Posterior vena cava (tissue), 2 donors: ENCODE data around the gene PSG11. TPM values are rescaled to one million over a fixed set of nuclear protein-coding genes. Genes with fewer than 3 reads are reported as not detected.
"Not testable (repeated sequence)": the region's sequence is repeated elsewhere in the genome, so short reads cannot be mapped to it uniquely, and the experiment has no call there.

Experiments used
- DNase-seq: peaks from one replicate; pipeline ENCODE4 v3.0.0-alpha.2; 2020; ENCODE audit warnings: low spot score
- intact Hi-C, 2 donors: fragments of 100-400 bp; cut with DNase I; formaldehyde crosslinking; loops; one replicate each; pipeline versions ENCODE4 v1.14.1 to v1.14.2; 2022 to 2023
- total RNA-seq, 2 donors: library from RNA; stranded (reverse); fragmentation: NEBNext Ultra II Directional; extraction: Animal tissue kit (Norgen Biotek cat#: 25700); gene quantifications; one replicate each; pipeline ENCODE4 v1.2.1, GENCODE V29; 2021
- donor health status: DM: yes; HTN: yes; CAD: no.
- donor health status: DM: yes; HTN: yes; CAD: no.

The PSG11 gene
- total RNA-seq, 2 donors from 2014 or later = not detected

DNA sequence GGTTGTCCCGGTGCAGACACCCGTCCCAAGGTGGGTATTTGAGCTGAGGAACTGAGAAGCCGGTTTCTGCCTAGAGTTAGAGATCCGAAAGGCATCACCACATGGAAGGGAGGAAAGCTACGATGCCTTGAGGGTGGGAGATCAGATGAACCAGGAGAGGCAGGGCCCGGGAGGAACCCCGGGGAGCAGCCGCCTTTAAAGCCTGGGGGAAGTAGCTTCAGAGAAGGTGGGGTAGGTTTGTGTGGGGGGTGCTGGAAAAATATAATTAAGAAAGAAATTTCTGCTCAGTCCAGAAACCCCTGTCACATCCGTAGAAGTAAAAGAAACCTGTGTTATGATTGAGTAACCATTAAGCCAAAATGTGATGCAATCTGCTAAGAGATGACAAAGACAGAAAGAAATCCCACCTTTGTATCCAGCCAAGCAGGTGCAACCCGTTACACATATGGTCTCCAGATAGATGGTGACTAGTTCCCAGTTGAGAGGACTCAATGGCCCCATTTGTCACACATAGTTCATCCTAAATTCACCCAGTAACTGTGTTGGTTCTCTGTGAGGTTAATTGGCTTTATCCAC is 34.2 kb downstream of the PSG11 start:
- intact Hi-C loops = not testable (repeated sequence)

DNA sequence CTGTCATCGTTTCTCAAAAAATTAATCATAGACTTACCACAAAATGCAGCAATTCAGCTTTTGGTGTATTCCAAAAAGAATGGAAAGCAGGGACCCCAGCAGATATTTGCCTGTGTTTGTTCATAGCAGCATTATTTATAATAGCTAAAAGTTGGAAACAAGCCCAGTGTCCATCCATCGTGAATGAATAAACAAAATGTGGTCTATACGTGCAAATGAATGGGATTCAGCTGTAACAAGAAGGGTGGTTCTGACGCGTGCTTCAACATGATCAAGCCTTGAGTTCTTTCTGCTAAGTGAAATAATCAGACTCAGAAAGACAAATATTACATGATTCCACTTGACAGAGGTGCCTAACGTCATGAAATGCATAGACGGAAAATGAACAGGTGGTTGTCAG is 36.4 kb downstream of the PSG11 start:
- intact Hi-C loops = no loop called here

More for the DNA sequence above, 34.2 kb downstream of the PSG11 start:
- not testable (repeated sequence) for DNase-seq

DNA sequence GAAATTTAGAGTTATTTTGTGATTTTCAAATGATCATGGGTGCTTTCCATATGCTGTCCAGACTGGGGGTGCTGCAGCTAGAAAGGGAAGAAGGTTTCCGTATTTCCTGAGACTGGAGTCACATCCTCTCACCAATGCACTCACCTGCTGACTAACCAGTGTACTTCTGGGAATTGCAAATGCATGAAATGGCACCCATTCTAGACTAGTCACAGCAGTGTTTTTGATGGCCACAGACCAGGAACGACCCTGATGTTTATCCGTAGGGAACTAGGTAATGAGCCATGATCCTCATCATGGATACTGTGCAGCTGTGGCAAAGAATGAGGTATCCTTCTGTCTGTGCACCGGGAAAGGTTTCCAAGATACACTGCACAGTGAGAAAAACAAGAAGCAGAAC is 37.1 kb downstream of the PSG11 start:
- intact Hi-C loops, DNase-seq: not testable (repeated sequence)

More for the DNA sequence above, 36.4 kb downstream of the PSG11 start:
- DNase-seq = no peak

DNA sequence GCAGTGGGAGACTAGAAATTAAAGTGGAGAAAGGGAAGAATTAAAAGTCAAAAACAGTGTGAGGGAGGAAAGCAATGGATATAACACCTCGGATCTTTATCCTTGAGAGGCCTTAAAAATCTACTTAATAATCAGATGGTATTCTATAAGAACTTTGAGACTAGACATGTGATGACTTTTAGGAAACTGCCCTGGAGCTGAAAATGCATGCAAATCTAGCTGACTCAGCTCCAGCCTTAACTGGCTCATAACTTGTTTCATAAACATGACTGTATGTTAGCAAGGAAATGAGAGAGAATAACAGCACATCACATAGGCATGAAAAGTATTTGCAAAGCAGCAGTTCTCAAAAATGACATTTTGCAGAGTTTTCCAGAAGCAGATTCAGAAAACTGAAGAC is 38.1 kb downstream of the PSG11 start:
- intact Hi-C loops = not testable (repeated sequence)

DNA sequence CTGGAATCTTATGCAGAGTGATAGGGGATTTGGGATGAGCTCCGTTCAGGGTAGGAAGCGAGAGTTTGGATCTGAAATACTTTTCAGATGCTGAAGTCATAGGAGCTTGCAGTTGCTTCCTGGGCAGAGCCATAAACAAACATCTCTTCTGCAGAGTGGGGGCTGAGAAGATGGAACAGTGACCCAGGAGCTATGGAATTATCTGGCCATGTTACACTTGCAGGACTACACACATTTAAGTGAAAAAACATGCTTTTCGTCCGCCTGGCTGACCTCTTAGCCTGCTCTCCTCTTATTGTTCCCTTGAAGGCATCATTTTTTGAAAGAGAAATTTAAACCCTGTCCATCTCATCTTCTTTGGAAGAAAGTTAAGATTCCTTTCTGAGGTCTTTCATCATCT is 40.7 kb downstream of the PSG11 start:
- intact Hi-C loops = no loop called here
- DNase-seq = no peak

More for the DNA sequence above, 38.1 kb downstream of the PSG11 start:
- not testable (repeated sequence) for DNase-seq

DNA sequence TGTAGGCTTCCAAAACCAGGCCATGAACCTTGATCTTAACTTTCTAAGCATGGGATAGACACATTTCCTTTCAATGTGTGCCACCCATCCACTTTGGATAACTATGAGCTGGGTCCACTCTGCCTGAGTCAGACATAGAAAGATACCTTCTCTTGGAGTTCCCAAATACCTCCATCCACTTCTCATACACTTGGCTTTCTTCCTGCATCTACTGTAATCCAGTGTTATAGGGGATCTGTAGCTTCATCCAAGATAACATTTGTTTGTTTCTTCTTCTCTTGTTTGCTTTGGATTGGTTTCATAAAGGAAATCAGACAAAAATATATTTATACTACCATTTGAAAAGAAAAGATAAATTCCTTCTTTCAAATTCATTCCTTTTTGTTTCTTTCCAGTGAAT is 44.2 kb downstream of the PSG11 start:
- DNase-seq, intact Hi-C loops: not testable (repeated sequence)

DNA sequence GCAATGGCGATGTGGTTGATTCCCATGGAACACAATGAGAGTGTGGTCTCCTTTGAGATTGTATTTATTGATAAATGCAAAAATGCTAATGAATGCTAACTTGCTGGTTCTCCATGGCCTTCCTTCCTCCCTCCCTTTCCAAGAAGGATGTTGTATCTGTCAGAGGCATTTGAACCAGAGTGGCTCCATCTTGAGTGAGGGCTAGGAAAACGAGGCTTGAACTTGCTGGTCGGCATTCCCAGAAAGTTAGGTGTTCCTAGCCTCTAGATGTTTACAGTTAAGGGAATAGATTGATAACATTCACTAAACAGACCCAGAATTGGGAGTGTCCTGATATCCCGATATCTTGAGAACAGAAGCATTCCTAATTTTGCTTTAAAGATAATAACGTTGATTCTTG is 54.8 kb downstream of the PSG11 start:
- DNase-seq, intact Hi-C loops: not testable (repeated sequence)

DNA sequence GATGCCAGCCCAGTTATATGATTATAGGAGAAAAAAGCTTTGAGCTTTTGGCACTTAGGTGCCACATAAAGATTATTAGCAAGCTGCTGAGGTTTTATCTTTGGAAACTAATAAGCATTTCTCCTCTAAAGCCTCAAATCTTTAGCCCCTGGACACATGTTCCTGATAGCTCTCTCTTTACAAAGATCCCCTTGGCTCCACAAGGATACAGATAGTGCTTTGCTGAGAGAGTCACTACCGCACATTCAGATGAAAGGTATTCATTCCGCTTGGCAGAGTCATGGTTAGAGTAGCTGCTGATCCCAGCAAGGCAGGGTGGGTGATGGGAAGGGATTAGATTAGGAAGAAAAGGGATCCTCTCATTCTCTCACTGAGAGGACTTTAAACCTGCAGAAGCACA is 61.1 kb downstream of the PSG11 start:
- DNase-seq = no peak
- intact Hi-C loops = no loop called here

DNA sequence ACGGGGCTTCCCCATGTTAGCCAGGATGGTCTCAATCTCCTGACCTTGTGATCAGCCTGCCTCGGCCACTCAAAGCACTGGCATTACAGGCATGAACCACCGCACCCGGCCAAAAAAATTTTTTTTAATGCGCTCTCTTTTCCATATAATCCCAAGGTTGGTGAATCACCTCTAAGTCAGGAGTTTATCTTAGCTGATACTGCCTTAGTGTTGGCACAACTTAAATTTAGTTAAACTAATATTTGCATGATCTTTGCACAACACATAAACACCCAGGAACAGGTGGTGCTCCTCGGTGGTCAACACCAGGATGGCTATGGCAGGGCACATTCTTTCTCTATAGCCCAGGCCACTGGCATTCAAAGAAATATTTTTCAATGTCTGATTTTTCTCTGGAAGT is 65.2 kb downstream of the PSG11 start:
- intact Hi-C loops = no loop called here
- DNase-seq = no peak

Other genes starting within 250 kb of the PSG11 start
- not detected for gene PSG1, start 146.8 kb downstream of the PSG11 start, total RNA-seq
- gene PSG6, start 108.6 kb downstream of the PSG11 start, total RNA-seq = not detected
- not detected for gene PSG7, start 89.3 kb downstream of the PSG11 start, total RNA-seq
- gene PSG2, start 56.2 kb upstream of the PSG11 start, total RNA-seq = not detected
- not detected for gene PSG5, start 160.1 kb upstream of the PSG11 start, total RNA-seq
- not detected for gene PSG4, start 179.2 kb upstream of the PSG11 start, total RNA-seq
- gene PSG9, start 243.1 kb upstream of the PSG11 start, total RNA-seq = not detected